ENCODE measurements around the gene NOL12.
A peak's percentile ranks its signal among the peaks of the same experiment; 100 is the strongest.
"Not testable (repeated sequence)": the region's sequence is repeated elsewhere in the genome, so short reads cannot be mapped to it uniquely, and the experiment has no call there.

NOL12 gene

GRCh38 chr22:37679670-37680069 is 6.5 kb upstream of the NOL12 start:
- DNase-seq (ENCODE audit: low read depth in 2 of 2) = no peak

- no peak for DNase-seq (ENCODE audit: low read depth in 2 of 2)
These were observed 5.8 kb upstream of the NOL12 start for GRCh38 chr22:37680191-37680851.

GRCh38 chr22:37681001-37681424 is 5.1 kb upstream of the NOL12 start:
- DNase-seq (ENCODE audit: low read depth in 2 of 2) = no peak

GRCh38 chr22:37681556-37682049 is 4.5 kb upstream of the NOL12 start:
- peak; percentile 47 to 54 for DNase-seq (ENCODE audit: low read depth in 2 of 2)

GRCh38 chr22:37684803-37685615 is 1.1 kb upstream of the NOL12 start:
- no peak for DNase-seq (ENCODE audit: low read depth in 2 of 2)

- DNase-seq (ENCODE audit: low read depth in 2 of 2) = no peak
These were observed 4.3 kb downstream of the NOL12 start for GRCh38 chr22:37690407-37690806.

- no peak for DNase-seq (ENCODE audit: low read depth in 2 of 2)
These were observed 4.9 kb downstream of the NOL12 start for GRCh38 chr22:37690901-37691504.

GRCh38 chr22:37692627-37693285 is 6.6 kb downstream of the NOL12 start:
- DNase-seq (ENCODE audit: low read depth in 2 of 2) = no peak

GRCh38 chr22:37694131-37694530 is 8.0 kb downstream of the NOL12 start:
- not testable (repeated sequence) for DNase-seq (ENCODE audit: low read depth in 2 of 2)

GRCh38 chr22:37696260-37696656 is 10.1 kb downstream of the NOL12 start:
- DNase-seq (ENCODE audit: low read depth in 2 of 2) = not testable (repeated sequence)

GRCh38 chr22:37696657-37697537 is 10.8 kb downstream of the NOL12 start, which contains the start of gene TRIOBP:
Gene TRIOBP (plus strand): TSS chr22:37697048. CDS start chr22:37701366, 4,318 bp downstream.
- peak; percentile 51 to 52 for DNase-seq (ENCODE audit: low read depth in 2 of 2)

- no peak for DNase-seq (ENCODE audit: low read depth in 2 of 2)
These were observed 11.3 kb downstream of the NOL12 start for GRCh38 chr22:37697538-37697835.

GRCh38 chr22:37701141-37701786 is 15.1 kb downstream of the NOL12 start:
- DNase-seq (ENCODE audit: low read depth in 2 of 2) = no peak

- DNase-seq (ENCODE audit: low read depth in 2 of 2) = no peak
These were observed 17.8 kb downstream of the NOL12 start for GRCh38 chr22:37703906-37704305.

GRCh38 chr22:37704645-37705044 is 18.5 kb downstream of the NOL12 start:
- no peak for DNase-seq (ENCODE audit: low read depth in 2 of 2)

GRCh38 chr22:37705205-37705604 is 19.1 kb downstream of the NOL12 start:
- no peak for DNase-seq (ENCODE audit: low read depth in 2 of 2)

- no peak for DNase-seq (ENCODE audit: low read depth in 2 of 2)
These were observed 22.7 kb downstream of the NOL12 start for GRCh38 chr22:37708580-37709444.

GRCh38 chr22:37709445-37709765 is 23.3 kb downstream of the NOL12 start:
- DNase-seq (ENCODE audit: low read depth in 2 of 2) = no peak

GRCh38 chr22:37710675-37711074 is 24.5 kb downstream of the NOL12 start:
- DNase-seq (ENCODE audit: low read depth in 2 of 2) = no peak

- DNase-seq (ENCODE audit: low read depth in 2 of 2) = no peak
These were observed 25.3 kb downstream of the NOL12 start for GRCh38 chr22:37711490-37711889.
